ENCODE results near the gene ZBTB24. TPM values are rescaled to one million over a fixed set of nuclear protein-coding genes. Genes with fewer than 3 reads are reported as not detected.

The ZBTB24 gene
- total and polyA plus RNA-seq, 4 donors: 2.9 to 13.9 (median 6.0) TPM

- TF ChIP-seq, protein P1, sequence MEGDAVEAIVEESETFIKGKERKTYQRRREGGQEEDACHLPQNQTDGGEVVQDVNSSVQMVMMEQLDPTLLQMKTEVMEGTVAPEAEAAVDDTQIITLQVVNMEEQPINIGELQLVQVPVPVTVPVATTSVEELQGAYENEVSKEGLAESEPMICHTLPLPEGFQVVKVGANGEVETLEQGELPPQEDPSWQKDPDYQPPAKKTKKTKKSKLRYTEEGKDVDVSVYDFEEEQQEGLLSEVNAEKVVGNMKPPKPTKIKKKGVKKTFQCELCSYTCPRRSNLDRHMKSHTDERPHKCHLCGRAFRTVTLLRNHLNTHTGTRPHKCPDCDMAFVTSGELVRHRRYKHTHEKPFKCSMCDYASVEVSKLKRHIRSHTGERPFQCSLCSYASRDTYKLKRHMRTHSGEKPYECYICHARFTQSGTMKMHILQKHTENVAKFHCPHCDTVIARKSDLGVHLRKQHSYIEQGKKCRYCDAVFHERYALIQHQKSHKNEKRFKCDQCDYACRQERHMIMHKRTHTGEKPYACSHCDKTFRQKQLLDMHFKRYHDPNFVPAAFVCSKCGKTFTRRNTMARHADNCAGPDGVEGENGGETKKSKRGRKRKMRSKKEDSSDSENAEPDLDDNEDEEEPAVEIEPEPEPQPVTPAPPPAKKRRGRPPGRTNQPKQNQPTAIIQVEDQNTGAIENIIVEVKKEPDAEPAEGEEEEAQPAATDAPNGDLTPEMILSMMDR (IDR thresholded peaks at IDR 0.05; ENCODE audit: control extremely low read depth, extremely low read depth): no peak
- Histone ChIP-seq H3K9me3 (ENCODE audit: control insufficient read depth in 4 of 4, insufficient read depth in 3 of 4, low read length in 3 of 4) (no peaks in the 10 kb centered on the region), H3K27me3 (ENCODE audit: control insufficient read depth in 3 of 3, insufficient read depth in 3 of 3, low read length in 2 of 3) (no peaks in the 10 kb centered on the region), H3K4me1 (ENCODE audit: control insufficient read depth in 5 of 5, insufficient read depth in 5 of 5, low read length in 5 of 5) (peaks cover 6 to 33% (median 21%) of the 10 kb centered on the region in 5 donors), H3K36me3 (ENCODE audit: control insufficient read depth in 4 of 4, insufficient read depth in 4 of 4, low read length in 4 of 4) (peaks cover 3 to 15% (median 9%) of the 10 kb centered on the region in 4 donors), H3K4me3 (no peak overlapping the region), H3K9ac (ENCODE audit: insufficient read depth in 1 of 2, low read length in 2 of 2) (peak overlapping the region in 1 of 2 donors; percentile 53), H3K27ac (ENCODE audit: low read depth in 1 of 2, low read length in 1 of 2) (no peak overlapping the region)
- DNase-seq: peak; percentile 31 to 86 (median 78)
- ATAC-seq (ENCODE audit: insufficient read depth, low FRiP score): no peak
- WGBS, 2 donors: 58 to 81% methylated on average over 3 of the region's 3 CpGs
These were observed 22.7 kb downstream of the ZBTB24 start for GRCh38 chr6:109460161-109460829.

GRCh38 chr6:109458774-109459531 lies 24.1 kb downstream of the ZBTB24 start:
- TF ChIP-seq, protein P1 (IDR thresholded peaks at IDR 0.05; ENCODE audit: control extremely low read depth, extremely low read depth): no peak
- Histone ChIP-seq H3K27me3 (ENCODE audit: control insufficient read depth in 3 of 3, insufficient read depth in 3 of 3, low read length in 2 of 3) (no peaks in the 10 kb centered on the region), H3K9ac (ENCODE audit: insufficient read depth in 1 of 2, low read length in 2 of 2) (no peak overlapping the region), H3K36me3 (ENCODE audit: control insufficient read depth in 4 of 4, insufficient read depth in 4 of 4, low read length in 4 of 4) (peaks cover 1 to 13% (median 8%) of the 10 kb centered on the region in 4 donors), H3K27ac (ENCODE audit: low read depth in 1 of 2, low read length in 1 of 2) (peak overlapping the region in 1 of 2 donors; percentile 41), H3K4me1 (ENCODE audit: control insufficient read depth in 5 of 5, insufficient read depth in 5 of 5, low read length in 5 of 5) (peaks cover 6 to 41% (median 24%) of the 10 kb centered on the region in 5 donors), H3K4me3 (no peak overlapping the region), H3K9me3 (ENCODE audit: control insufficient read depth in 4 of 4, insufficient read depth in 3 of 4, low read length in 3 of 4) (no peaks in the 10 kb centered on the region)
- ATAC-seq (ENCODE audit: insufficient read depth, low FRiP score): no peak
- no peak for DNase-seq
- 33 to 63% methylated on average over 5 of the region's 5 CpGs for WGBS, 2 donors

DNA sequence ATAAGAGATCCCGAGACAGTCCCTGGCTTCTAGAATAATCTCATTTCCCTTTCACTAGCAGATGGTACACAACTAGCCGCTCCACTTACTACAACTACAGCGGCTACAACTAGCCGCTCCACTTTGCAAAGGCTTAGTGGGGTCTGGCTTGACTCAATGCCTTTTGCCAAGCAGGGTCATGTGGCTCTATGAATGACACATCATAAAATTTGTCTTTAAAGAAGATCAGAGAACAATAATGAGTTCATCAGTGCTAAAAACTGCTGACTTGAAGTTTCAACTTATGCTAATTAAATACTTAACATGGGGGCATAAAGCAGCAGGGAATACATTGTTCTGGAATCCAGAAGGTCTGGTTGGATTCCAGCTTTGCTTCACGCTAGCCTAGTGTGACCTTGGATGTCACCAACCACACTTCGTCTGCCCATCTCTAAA lies 25.4 kb downstream of the ZBTB24 start:
- WGBS, 2 donors: 85% methylated on average over 6 of the region's 6 CpGs
- Histone ChIP-seq H3K36me3 (ENCODE audit: control insufficient read depth in 4 of 4, insufficient read depth in 4 of 4, low read length in 4 of 4) (peaks cover 1 to 17% (median 10%) of the 10 kb centered on the region in 4 donors), H3K9me3 (ENCODE audit: control insufficient read depth in 4 of 4, insufficient read depth in 3 of 4, low read length in 3 of 4) (no peaks in the 10 kb centered on the region), H3K4me1 (ENCODE audit: control insufficient read depth in 5 of 5, insufficient read depth in 5 of 5, low read length in 5 of 5) (peaks cover 6 to 42% (median 24%) of the 10 kb centered on the region in 5 donors), H3K9ac (ENCODE audit: insufficient read depth in 1 of 2, low read length in 2 of 2) (peak overlapping the region in 1 of 2 donors; percentile 48), H3K4me3 (no peak overlapping the region), H3K27ac (ENCODE audit: low read depth in 1 of 2, low read length in 1 of 2) (peak overlapping the region in 1 of 2 donors; percentile 79), H3K27me3 (ENCODE audit: control insufficient read depth in 3 of 3, insufficient read depth in 3 of 3, low read length in 2 of 3) (no peaks in the 10 kb centered on the region)
- peak; percentile 33 to 74 (median 71) for DNase-seq
- no peak for ATAC-seq (ENCODE audit: insufficient read depth, low FRiP score)
- TF ChIP-seq, protein P1 (IDR thresholded peaks at IDR 0.05; ENCODE audit: control extremely low read depth, extremely low read depth): no peak

All from lung (tissue), 12 donors.